Stimulated activated effector memory CD8-positive, alpha-beta T cell treated with anti-CD3 and anti-CD28 coated beads, Interleukin-12 subunit alpha, Interleukin-12 subunit beta, amount 100 ng/mL, for 72 hours (primary cell): ENCODE results near the gene DYNC1H1.

Experiments
- ATAC-seq: fragments of 150-1000 bp; cut with Tn5 transposase; 2 replicates; pipeline ENCODE4 v1.10.0; 2021
- DNase-seq, 2 donors: peaks; one replicate each; pipeline ENCODE4 v3.0.0; 2021 to 2022; ENCODE audit warnings: low spot score in 2 of 2
- H3K27ac Mint-ChIP-seq: one replicate; pipeline ENCODE4 v1.8.0; 2022; ENCODE audit warnings: mild to moderate bottlenecking, mixed read lengths
- H3K36me3 Mint-ChIP-seq: one replicate; pipeline ENCODE4 v1.8.0; 2022; ENCODE audit warnings: mild to moderate bottlenecking, mixed read lengths
- H3K4me1 Mint-ChIP-seq: one replicate; pipeline ENCODE4 v1.8.0; 2022; ENCODE audit warnings: mixed read lengths
- H3K4me3 Mint-ChIP-seq: one replicate; pipeline ENCODE4 v1.8.0; 2022; ENCODE audit warnings: mild to moderate bottlenecking, mixed read lengths
- H3K9me3 Mint-ChIP-seq: one replicate; pipeline ENCODE4 v1.8.0; 2022; ENCODE audit warnings: mixed read lengths

DYNC1H1 gene

DNA sequence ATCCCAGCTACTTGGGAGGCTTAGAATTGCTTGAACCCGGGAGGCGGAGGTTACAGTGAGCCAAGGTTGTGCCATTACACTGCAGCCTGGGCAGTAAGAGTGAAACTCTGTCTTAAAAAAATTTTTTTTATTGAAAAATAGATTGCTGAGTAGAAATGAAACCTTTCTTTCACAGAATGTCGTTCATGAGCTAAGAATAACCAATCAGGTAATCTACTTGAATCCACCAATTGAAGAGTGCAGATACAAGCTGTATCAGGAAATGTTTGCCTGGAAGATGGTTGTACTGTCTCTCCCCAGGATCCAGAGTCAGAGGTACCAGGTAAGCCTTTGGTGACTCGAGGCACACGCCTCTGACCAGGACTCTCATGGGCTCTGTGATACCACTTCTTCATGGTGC, 27.0 kb downstream of the DYNC1H1 start:
- no peak for DNase-seq
- no peak overlapping the region for H3K4me3 Mint-ChIP-seq
- peak overlapping the region; percentile 80 for H3K27ac Mint-ChIP-seq
- H3K4me1 Mint-ChIP-seq, result peaks cover 25% of the 10 kb centered on the region
- ATAC-seq, result peak; percentile 65
- H3K36me3 Mint-ChIP-seq, result peaks cover 100% of the 10 kb centered on the region
- H3K9me3 Mint-ChIP-seq, result no peaks in the 10 kb centered on the region

GRCh38 chr14:101992708-101993107, 28.3 kb downstream of the DYNC1H1 start:
- Mint-ChIP-seq H3K36me3 (peaks cover 100% of the 10 kb centered on the region), H3K4me1 (peaks cover 24% of the 10 kb centered on the region), H3K27ac (peak overlapping the region; percentile 80), H3K4me3 (no peak overlapping the region), H3K9me3 (no peaks in the 10 kb centered on the region)
- no peak for ATAC-seq
- no peak for DNase-seq

DNA sequence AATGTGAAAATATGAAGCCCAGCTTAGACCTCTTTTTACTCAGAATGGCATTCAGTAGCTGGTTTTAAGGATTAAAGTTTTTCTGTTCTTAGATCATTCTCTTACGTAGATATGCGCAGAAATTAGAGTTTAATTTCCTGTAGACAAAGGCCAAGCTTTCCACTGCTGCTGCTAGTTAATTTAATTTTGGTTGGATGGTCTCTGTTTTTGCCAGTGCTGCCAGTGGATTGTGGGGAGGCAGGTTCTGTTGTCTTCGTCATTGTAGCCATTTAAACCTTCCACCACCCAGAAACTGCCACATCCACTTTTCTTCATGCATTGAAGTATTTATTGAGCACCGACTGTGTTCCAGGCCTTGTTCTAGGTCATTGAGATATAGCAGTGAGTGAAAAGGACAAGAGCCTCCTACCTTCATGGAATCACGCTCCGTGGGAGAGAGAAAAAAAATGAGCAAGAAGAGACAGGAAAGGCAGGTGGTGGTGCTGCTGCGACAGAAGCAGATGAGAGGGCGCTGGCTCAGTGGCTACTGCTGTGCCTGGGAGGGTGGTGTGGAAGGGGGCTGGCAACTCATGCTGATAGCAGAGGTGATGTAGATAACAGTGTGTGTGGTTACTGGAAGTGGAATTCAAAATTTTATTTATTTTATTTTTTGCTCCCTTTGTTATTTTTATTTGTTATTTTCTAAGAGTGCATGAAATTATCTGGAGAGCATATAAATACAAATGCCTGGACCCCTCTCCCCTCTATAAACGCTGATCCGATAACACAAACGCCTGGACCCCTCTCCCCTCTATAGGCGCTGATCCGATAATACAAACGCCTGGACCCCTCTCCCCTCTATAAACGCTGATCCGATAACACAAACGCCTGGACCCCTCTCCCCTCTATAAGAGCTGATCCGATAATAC, 33.3 kb downstream of the DYNC1H1 start:
- Mint-ChIP-seq H3K36me3 (peaks cover 100% of the 10 kb centered on the region), H3K27ac (no peak overlapping the region), H3K4me1 (peaks cover 9% of the 10 kb centered on the region), H3K4me3 (no peak overlapping the region), H3K9me3 (no peaks in the 10 kb centered on the region)
- ATAC-seq (no peak), DNase-seq (no peak)

GRCh38 chr14:102000902-102001301, 36.5 kb downstream of the DYNC1H1 start:
- no peak overlapping the region for H3K4me3 Mint-ChIP-seq
- ATAC-seq (no peak), DNase-seq (no peak)
- H3K9me3 Mint-ChIP-seq, result no peaks in the 10 kb centered on the region
- peaks cover 100% of the 10 kb centered on the region for H3K36me3 Mint-ChIP-seq
- H3K27ac Mint-ChIP-seq, result no peak overlapping the region
- H3K4me1 Mint-ChIP-seq, result no peaks in the 10 kb centered on the region

GRCh38 chr14:102005336-102005735, 41.0 kb downstream of the DYNC1H1 start:
- H3K27ac Mint-ChIP-seq, result no peak overlapping the region
- no peaks in the 10 kb centered on the region for H3K9me3 Mint-ChIP-seq
- H3K4me3 Mint-ChIP-seq, result no peak overlapping the region
- no peak for DNase-seq
- no peaks in the 10 kb centered on the region for H3K4me1 Mint-ChIP-seq
- H3K36me3 Mint-ChIP-seq, result peaks cover 100% of the 10 kb centered on the region
- ATAC-seq, result no peak

DNA sequence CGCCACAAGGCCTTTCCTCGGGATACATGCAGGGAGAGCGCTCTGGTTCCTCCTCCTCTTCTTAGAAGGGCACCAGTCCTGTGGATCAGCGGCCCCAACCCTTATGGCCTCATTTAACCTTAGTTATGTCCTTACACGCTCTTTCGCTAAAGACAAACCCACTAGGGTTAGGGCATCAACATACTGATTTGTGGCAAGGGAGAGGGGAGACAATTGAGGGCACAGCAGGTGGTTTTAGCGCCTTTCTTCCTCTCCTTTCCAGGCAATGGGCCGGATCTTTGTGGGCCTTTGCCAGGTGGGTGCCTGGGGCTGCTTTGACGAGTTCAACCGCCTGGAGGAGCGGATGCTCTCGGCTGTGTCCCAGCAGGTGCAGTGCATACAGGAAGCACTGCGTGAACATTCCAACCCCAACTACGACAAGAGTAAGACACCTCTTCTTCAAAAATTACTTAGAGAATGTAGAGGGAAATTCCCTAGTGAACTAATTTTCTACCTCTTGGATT, 43.6 kb downstream of the DYNC1H1 start:
- DNase-seq (no peak), ATAC-seq (no peak)
- Mint-ChIP-seq H3K27ac (peak overlapping the region; percentile 14), H3K9me3 (no peaks in the 10 kb centered on the region), H3K4me1 (no peaks in the 10 kb centered on the region), H3K4me3 (no peak overlapping the region), H3K36me3 (peaks cover 100% of the 10 kb centered on the region)

- Mint-ChIP-seq H3K9me3 (no peaks in the 10 kb centered on the region), H3K4me1 (peaks cover 5% of the 10 kb centered on the region), H3K36me3 (peaks cover 100% of the 10 kb centered on the region), H3K27ac (no peak overlapping the region), H3K4me3 (no peak overlapping the region)
- DNase-seq, result no peak
- ATAC-seq, result no peak
Measured at GRCh38 chr14:102008891-102009290, 44.5 kb downstream of the DYNC1H1 start.

GRCh38 chr14:102011631-102012030, 47.3 kb downstream of the DYNC1H1 start:
- ATAC-seq (no peak), DNase-seq (no peak)
- H3K4me3 Mint-ChIP-seq, result no peak overlapping the region
- H3K27ac Mint-ChIP-seq, result no peak overlapping the region
- H3K9me3 Mint-ChIP-seq, result no peaks in the 10 kb centered on the region
- peaks cover 100% of the 10 kb centered on the region for H3K36me3 Mint-ChIP-seq
- peaks cover 5% of the 10 kb centered on the region for H3K4me1 Mint-ChIP-seq

DNA sequence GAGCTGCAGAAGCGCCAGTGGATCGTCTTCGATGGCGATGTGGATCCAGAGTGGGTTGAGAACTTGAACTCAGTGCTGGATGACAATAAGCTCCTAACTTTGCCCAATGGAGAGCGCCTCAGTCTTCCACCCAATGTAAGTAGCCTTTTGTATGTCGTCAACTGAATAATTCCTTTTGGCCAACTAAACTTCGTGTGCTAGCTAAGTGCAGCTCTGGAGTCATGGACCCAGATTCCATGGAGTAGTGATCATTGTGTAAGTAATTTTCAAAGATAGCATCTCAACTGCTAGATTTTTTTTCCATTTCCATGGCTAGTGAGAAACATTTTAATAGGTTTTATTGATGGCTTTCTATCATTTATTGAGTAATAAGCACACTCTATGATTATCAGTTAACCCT, 48.0 kb downstream of the DYNC1H1 start:
- Mint-ChIP-seq H3K27ac (no peak overlapping the region), H3K4me3 (no peak overlapping the region), H3K4me1 (peaks cover 5% of the 10 kb centered on the region), H3K36me3 (peaks cover 100% of the 10 kb centered on the region), H3K9me3 (no peaks in the 10 kb centered on the region)
- ATAC-seq (no peak), DNase-seq (no peak)

GRCh38 chr14:102013669-102014200, 49.4 kb downstream of the DYNC1H1 start:
- no peak for DNase-seq
- ATAC-seq, result no peak
- Mint-ChIP-seq H3K36me3 (peaks cover 100% of the 10 kb centered on the region), H3K4me1 (peaks cover 5% of the 10 kb centered on the region), H3K4me3 (no peak overlapping the region), H3K27ac (peak overlapping the region; percentile 75), H3K9me3 (no peaks in the 10 kb centered on the region)

DNA sequence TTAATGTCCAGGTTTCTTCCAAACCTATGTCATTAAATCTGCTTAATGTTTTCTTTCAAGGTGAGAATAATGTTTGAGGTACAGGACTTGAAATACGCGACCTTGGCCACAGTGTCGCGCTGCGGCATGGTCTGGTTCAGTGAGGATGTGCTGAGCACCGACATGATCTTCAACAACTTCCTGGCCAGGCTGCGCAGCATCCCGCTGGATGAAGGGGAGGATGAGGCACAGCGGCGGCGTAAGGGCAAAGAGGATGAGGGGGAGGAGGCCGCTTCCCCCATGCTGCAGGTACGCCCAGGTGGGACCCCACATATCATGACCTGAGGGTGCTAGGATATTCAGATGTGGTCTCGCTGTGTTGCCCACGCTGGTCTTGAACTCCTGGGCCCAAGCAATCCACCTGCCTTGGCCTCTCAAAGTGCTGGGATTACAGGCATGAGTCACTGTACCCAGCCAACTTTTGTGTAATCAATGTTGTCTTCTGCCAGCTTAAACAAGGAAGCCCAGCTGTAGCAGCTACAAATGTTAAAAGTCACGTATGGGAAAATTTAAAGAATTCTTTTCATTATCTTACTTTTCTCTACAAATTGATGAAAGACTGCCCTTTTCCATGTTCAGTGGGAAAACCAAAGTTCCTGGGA, 50.8 kb downstream of the DYNC1H1 start:
- DNase-seq, result no peak
- ATAC-seq, result no peak
- H3K4me3 Mint-ChIP-seq, result no peak overlapping the region
- no peaks in the 10 kb centered on the region for H3K9me3 Mint-ChIP-seq
- peaks cover 12% of the 10 kb centered on the region for H3K4me1 Mint-ChIP-seq
- peaks cover 100% of the 10 kb centered on the region for H3K36me3 Mint-ChIP-seq
- no peak overlapping the region for H3K27ac Mint-ChIP-seq

DNA sequence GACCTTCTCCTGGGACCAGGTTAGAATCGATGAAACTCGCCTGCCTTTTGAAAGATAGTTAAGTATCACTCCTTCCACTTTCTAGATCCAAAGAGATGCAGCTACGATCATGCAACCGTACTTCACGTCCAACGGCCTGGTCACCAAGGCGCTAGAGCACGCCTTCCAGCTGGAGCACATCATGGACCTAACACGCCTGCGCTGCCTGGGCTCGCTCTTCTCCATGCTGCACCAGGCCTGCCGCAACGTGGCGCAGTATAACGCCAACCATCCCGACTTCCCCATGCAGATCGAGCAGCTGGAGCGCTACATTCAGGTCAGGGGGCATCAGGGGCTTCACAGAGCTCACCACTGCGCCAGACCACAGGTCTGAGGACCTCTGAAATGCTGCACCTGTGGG, 51.4 kb downstream of the DYNC1H1 start:
- no peak for DNase-seq
- Mint-ChIP-seq H3K9me3 (no peaks in the 10 kb centered on the region), H3K27ac (no peak overlapping the region), H3K4me3 (no peak overlapping the region), H3K36me3 (peaks cover 100% of the 10 kb centered on the region), H3K4me1 (peaks cover 18% of the 10 kb centered on the region)
- no peak for ATAC-seq

GRCh38 chr14:102016420-102017090, 52.2 kb downstream of the DYNC1H1 start:
- Mint-ChIP-seq H3K36me3 (peaks cover 100% of the 10 kb centered on the region), H3K9me3 (no peaks in the 10 kb centered on the region), H3K4me3 (no peak overlapping the region), H3K4me1 (peaks cover 18% of the 10 kb centered on the region), H3K27ac (peak overlapping the region; percentile 45)
- DNase-seq (no peak), ATAC-seq (no peak)

- H3K36me3 Mint-ChIP-seq, result peaks cover 100% of the 10 kb centered on the region
- H3K4me3 Mint-ChIP-seq, result no peak overlapping the region
- H3K4me1 Mint-ChIP-seq, result peaks cover 16% of the 10 kb centered on the region
- no peak for ATAC-seq
- no peak for DNase-seq
- no peaks in the 10 kb centered on the region for H3K9me3 Mint-ChIP-seq
- H3K27ac Mint-ChIP-seq, result peak overlapping the region; percentile 45
Measured at GRCh38 chr14:102018251-102018650, 53.9 kb downstream of the DYNC1H1 start.

DNA sequence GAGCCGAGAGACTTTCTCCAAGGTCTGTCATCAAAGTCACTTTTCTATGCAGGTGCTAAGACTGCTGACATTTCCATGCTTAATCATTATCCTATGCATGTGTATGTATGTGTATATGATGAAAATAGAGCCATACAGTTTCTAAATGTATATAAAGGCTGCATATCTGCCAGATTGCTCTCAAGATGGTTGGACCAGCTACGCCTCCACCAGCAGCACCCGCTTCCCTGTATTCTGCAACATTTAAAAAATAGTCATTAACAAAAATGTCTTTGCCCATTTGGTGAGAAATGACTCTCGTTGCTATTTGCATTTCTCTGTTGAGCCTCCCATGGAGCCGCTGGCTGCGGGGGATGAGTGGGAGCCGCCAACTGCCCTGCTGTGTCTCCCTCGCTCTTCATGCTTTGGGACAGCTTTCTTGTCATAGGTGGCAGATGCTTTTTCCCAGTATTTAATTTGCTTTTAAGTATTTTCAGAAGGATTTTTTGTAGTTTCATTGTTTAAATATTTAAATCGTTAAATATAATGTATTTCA, 54.7 kb downstream of the DYNC1H1 start:
- H3K4me3 Mint-ChIP-seq, result no peak overlapping the region
- H3K36me3 Mint-ChIP-seq, result peaks cover 100% of the 10 kb centered on the region
- DNase-seq, result no peak
- H3K27ac Mint-ChIP-seq, result peak overlapping the region; percentile 45
- peaks cover 13% of the 10 kb centered on the region for H3K4me1 Mint-ChIP-seq
- ATAC-seq, result no peak
- no peaks in the 10 kb centered on the region for H3K9me3 Mint-ChIP-seq
